Measurements from ENCODE around the gene UBE2E2.

UBE2E2 gene

DNA sequence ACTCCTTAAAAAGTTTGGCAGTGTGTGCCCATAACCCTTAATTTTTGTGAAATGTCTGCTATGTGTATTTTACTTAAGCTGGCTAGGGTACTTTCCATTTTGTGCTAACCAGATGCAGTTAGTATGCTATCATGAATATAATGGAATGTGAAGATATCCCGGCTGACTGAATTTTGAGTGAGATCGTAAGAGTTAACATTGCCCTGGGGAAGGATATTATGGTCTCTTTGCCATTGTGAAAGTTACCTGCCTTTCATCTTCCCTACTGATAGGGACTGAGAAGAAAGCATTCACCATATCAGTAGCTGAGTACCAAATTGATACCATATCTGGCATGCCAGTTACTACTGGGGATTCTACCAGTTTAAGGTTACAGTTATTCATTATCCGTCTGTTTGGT is 243.2 kb downstream of the UBE2E2 start:
- no peak for DNase-seq

DNA sequence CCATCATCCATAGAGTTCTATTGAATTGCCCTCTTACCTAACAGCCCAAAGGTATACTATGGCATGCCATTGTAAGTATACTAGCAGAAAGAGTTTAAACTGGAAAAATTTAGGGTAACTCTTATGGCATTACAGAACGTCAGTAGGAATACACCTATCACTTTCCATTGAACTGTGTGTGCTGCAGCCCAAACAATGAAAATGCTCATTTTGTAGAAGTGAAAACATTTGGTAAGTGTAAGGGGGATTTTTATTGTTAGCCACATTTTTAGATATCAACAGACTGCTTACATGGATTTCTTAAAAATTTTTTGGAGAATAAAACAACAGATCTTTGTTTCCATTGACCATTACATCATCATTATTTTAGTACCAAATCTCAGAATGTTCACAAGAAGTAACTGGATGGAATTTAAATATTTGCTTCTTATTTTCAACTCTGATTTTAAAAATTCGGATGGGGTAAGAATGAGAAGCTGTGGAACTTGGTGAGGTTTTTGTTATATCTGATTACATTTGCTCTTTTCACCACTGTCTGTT is 245.9 kb downstream of the UBE2E2 start:
- DNase-seq = no peak

DNA sequence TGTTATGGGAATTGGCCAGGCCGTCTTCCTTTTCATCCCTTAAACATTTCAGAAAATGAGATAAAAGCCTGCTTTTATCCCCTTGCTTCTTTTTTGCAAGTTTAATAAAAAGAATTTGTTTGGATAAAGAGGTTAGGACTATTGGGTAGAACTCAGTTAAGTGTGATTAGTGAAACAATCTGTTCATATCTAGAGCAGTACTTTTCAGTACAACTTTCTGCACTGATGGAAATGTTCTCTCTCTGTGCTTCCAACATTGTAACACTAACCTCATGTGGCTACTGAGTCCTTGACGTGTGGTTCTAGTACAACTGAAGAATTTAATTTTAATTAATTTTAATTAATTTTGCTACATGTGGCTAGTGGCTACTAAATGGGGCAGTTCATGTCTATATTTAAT is 246.9 kb downstream of the UBE2E2 start:
- no peak for DNase-seq

DNA sequence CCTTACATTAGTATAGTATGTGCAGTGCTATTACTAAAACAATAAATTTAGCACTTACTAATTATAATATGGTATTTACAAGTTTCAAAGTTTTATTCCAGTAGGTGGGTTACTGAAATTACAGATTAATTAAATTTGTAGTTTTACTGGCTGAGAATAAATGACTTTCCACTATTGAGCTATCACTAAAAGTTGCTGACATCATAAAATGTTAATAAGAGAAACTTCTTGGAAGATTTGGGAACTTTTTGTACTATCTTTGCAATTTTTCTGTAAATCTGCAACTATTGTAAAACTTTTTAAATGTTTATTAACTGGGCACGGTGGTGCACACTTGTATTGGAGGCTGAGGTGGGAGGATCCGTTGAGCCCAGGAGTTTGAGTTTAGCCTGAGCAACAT is 247.7 kb downstream of the UBE2E2 start:
- DNase-seq = no peak

DNA sequence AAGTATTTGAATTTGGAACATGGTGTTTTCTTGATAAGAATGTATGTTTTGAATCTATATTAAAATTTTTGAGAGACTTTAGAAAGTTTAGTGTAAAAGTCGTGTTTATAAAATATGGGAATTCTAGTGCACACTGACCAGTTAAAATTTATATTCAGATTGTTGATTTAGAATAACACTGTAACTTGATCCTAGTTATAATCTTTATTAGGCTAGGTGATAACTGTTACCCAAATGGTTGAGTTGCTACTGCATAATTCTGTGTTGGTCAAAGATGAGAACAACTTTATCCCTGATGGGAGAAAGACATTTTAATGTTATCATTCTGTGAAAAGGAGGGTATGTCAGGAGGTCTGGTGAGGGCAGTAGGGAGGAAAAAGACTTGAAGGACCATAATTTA is 249.3 kb downstream of the UBE2E2 start:
- DNase-seq = no peak

DNA sequence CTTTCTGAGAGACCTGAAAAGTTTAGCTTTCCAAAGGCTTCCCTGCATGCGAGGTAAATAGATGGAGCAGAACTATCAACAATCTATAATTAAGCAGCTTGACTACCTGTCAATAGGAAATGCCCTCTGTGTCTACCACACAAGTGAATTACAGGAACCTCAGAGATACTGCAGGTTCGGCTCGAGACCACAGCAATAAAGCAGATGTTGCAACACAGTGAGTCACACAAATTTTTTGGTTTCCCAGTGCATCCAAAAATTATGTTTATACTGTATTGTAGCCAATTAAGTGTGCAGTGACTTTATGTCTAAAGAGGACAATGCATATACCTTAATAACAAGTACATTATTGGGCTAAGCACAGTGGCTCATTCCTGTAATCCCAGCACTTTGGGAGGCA is 252.0 kb downstream of the UBE2E2 start:
- peak; percentile 58 for DNase-seq

DNA sequence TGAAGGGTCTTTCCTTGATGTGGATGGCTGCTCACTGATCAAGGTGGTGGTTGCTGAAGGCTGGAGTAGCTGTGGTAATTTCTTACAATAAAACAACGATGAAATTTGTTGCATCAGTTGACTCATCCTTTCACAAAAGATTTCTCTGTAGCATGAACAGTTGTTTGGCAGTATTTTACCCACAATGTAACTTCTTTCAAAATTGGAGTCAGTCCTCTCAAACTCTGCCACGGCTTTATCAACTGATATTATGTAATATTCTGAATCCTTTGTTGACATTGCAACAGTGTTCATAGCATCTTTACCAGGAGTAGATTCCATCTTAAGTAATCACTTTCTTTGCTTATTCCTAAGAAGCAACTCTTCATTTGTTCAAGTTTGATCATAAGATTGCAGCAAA is 252.6 kb downstream of the UBE2E2 start:
- peak; percentile 32 for DNase-seq

DNA sequence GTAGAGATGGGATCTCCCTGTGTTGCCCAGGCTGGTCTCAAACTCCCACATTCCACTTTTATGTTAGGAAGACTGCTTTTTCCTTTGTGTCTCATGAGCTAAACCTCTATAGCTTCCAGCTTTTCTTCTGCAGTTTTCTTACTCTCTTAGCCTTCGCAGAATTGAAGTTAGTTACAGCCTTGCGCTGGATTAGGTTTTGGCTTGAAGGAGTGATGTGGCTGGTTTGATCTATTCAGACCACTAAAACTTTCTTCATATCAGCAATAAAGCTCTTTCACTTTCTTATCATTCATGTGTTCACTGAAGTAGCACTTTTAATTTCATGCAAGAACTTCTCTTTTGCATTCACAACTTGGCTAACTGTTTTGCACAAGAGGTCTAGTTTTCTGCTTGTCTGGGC is 254.6 kb downstream of the UBE2E2 start:
- DNase-seq = no peak

DNA sequence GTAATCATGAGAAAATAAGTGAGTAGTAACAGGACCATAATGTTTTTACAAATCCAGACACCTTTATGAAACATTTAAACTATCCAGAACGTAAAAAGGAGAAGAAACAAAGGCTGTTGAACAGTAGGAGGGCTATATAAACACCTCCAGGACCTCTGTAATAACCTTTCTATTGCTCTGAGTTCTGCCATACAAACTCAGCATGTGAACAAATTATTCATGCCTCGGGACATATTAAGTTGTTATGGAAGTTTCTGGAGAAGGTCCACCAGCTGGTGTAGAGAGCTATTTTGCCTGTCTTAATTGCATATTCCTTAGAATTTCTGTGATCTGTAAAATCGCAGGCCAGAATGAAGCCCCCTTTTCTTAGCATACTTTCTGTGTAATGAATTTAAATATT is 256.3 kb downstream of the UBE2E2 start:
- no peak for DNase-seq

DNA sequence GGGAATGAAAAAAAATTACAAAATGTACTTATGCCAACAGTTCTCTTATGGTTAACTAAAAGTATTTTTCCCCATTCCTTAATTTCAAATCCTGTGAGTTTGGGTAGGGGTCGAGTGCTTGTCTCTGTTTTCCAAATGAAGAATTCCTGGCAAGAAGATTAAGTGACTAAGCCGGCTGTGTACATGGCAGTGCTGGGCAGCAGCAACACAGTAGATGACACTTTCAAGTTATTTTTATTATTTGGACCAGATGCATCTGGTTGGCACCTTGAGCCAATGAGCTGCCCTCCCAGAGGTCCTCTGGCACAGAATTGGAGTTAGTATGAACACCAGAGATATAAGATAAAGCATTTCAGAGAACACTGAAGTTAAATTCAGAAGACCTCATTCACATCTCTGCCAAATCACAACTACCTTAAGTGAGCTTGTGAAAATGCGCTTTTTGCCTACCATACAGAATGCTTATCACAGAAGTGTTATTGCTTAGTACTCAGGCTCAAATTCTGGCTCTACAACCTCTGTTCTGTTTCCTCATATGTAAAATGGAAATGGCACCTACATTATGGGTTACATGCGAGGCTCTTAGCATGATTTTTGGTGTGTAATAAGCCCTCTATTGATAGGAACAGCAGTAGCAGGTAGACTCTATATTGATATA is 256.9 kb downstream of the UBE2E2 start:
- no peak for DNase-seq

DNA sequence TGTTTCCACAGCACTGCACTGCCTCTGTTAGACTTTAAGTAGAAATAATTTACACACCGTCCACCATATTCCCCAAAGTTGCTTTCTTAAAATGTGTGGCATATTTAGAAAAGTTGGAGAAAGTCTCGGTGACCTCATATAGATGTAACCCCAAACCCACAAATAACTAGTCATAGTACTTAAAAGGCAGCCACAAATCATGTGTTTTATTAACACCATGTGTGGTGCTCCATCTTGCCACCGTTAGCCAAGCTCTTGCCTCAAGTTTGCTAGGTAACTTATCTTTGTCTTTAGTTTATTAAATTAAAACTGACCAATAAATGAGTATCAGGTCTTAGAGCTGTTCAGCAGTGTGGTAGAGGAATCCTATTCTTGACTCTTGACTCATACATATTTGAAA is 257.9 kb downstream of the UBE2E2 start:
- DNase-seq = no peak

DNA sequence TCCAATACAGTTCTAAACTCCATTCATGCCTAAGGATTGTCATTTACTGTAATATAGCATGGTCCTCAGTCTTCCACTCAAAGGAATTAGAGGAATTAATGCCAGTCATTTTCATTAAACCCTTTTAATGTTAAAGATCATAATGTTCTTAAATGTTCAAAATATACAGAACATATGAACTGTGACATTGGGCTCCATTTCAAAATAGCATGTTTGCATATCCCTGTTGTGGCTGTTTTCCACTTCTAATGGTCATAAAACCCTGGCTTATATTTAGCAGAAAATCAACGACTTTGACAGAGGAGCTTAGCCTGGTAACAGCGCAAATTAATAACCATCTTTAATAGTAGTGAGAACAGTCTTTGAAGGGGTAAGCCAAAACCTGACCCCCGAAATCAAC is 260.7 kb downstream of the UBE2E2 start:
- DNase-seq = no peak

DNA sequence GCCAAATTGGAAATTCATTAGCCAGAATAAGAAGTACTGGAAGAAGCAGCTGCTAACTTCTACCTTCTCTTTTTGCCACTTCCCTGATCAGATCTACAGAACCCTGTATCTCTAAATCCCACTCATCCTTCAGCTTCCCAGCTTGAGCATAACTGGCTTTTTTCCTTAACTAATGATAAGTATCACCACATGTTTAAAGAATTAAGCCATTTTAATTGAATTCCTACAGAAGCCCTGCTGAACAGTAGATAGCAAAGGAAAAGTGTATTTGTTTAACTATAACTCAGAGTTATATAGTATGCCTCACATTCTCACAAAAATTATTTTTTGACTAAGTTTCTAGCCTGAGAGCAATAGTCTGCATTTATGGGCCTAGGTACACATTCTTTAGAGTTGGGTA is 262.4 kb downstream of the UBE2E2 start:
- DNase-seq = no peak

DNA sequence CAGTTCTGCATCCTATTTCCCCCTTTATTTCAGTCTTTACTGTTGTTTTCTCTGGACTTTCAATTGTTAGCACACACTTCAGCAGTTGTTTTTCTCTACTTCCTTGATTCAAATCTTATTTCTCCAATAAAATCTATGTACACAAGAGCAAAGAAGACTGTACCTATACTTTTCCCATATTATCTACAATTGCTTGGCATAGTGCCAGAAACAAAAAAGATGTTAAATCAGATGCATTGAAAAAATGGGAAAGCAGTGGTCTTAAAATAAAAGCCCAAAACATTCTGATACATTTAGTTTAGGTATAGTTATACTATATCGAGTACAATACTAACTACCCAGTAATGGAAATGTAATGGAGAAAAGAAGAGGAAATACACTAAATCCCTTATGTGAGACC is 265.1 kb downstream of the UBE2E2 start:
- no peak for DNase-seq

DNA sequence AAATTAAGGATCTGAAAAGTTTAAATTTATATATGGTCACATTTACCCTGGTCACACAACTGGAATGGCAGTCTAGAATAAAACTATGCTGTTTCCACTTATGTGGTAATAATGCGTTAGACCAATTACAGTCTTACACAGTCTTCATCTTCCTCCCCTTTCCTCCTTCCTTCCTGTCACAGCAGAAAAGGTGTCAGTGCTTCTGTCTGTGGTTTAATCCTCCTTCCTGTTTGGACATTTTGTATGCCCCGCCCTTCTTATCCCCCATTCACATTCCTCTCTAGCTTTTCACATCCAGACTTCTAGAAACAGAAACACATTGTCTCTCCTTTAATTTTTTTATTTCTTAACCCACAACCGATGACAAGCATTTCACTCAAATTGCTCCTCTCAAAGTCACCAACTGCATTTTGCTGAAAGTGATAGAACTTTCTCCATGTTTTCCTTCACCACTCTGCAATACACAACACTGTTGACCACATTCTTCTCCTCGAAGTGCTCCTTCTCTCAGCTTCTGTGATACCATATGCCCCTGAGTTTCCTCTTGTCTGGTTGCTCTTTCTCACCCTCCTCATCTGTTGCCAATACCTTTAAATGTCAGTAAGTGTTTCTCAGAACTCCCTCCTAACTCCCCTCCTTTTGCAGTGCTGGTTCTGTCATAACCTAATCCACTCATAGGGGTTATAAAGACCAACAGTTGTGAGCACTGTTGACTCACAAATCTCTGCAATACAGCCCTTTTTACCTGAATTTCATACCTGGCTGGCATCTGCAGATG is 271.6 kb downstream of the UBE2E2 start:
- DNase-seq = no peak

DNA sequence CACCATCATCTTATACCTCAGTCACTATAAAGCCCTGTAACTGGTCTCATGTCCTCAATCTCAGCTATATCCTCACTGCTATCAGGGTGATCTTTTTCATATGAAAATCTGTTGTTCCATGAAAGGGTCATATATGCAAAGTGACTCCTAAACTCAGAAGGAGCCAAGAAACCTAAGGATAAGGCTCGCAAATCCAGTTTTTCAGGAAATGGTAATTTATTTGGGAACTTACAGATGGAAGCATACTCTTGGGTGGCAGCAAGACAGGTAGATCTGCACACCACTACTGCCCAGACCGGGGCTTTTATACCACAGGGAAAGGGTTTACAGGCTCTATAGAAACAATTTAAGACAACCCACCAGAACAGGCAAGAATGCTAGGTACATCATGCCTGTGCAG is 272.3 kb downstream of the UBE2E2 start:
- no peak for DNase-seq

DNA sequence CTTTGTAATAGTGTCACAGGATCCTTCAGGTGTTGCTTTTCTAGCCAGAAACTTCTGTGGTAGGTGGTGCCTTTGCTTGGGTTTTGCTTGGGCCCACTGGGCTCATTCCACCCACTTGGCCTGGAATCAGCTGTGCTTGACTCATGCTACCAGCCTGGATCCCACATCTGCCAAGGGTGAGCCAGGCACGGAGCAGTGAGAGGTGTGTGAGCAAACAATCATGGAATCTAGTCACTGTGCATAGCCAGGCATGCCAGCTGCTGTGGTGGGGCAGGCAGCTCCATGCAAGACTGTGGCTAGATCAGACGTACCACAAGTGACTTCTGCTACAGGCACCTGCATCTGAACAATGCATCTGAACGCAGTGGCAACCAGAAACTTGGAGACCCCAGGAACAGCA is 275.9 kb downstream of the UBE2E2 start:
- no peak for DNase-seq

DNA sequence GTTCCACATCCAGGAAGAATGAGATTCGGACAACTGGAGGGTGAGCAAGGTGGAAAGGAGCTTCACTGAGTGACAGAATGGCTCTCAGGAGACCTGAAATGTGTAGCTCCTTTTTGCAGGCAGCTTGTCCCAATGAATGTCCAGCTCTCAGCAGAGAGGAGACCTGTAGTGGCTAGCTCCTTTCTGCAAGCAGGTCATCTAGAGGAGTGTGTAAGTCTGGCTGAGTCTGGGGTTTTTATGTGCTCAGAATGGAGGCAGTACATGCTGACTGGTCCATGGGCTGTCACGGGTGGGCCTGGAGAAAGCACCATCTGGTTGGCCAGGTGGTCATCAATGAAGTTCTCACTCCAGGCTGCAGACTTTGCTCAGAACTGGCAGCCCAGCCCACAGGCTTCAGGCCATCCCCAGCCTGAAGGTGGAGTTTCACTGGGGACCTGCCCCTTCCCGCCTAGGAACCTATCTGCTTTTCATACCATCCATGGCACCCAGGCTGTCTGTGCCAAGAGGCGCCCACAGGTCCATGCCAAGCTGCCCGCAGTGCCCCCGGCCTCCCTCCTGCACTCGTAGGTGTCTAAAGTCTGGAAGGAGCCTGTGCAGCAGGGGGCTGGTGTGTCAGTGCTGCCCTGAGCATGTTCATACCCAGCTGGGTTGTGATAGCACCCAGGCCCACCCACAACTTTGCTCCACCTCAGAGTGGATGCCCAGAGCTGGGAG is 276.6 kb downstream of the UBE2E2 start:
- no peak for DNase-seq

DNA sequence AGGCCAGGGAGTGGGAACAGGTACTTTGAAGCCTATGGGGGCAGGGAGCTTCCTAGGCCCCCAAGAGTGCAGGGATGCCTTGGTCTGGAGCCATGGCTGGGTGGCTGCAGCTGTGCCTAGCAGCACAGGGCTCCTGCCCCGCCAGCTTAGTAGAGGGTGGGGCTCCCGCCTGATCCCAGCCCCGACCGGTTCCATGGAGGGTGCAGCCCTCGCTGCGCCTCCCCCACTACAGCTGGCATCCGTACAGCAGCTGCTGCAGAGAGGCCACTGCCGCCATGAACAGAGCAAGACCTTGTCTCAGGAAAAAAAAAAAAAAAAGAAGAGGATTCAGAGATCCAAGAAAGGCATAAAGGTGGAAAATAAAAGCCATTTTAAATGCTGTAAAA is 277.2 kb downstream of the UBE2E2 start:
- DNase-seq = no peak

DNA sequence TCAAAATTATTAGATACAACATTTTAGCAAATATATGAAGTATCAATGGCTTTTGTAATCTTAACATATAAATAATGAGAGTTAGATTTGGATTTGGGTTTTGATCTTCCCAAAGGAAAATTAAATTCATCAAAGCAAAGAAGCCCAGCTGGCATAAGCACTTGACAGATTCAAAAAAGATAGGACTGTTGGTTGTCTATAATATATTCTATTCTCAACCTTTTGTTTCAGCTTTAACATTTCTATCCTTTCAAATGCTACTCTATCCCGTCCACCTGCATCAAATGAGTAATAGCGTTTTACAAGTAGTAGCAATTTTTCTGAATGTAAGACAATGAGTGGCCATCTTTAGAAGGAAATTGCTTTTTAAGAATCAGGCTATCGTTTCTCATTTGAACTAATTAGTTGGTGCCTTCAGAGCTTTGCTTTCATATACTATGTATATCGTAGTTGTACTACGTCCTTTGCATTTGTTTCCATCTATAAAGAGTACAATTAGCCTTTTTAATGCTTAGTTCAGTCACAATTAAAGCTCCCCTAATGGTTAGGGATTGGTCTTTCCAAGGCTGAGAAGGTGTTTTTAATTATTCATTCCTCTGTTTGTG is 278.0 kb downstream of the UBE2E2 start:
- DNase-seq = no peak

DNA sequence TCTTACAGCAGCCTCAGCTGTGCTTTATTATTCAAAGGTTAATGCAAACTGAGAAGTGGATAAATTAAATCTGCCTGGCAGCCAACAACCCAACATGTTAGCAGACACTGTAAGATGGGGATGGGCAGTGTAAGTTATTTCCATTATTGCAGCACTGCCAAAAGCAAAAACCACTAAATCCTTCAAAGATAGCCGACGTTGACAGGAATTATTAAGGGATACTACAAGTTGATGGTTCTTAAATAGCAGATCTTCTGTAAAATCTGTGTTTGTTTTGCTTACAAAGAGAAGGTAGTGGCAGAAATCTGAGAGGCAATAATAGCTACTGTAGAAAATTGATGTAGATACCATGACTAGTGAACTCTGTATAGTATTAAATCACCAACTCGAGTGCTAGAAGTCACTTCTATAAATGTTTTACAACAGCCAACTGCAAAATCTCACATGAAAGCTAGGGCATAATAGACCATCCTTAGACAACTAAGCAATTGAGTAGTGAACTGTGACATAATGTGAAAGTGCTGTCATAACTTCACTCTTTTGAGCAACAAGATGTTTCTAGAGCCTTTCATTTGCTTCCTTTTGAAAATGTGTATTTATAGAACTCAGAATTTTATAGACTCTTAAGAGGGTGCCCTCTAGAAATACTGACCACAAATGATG is 278.6 kb downstream of the UBE2E2 start:
- no peak for DNase-seq

DNA sequence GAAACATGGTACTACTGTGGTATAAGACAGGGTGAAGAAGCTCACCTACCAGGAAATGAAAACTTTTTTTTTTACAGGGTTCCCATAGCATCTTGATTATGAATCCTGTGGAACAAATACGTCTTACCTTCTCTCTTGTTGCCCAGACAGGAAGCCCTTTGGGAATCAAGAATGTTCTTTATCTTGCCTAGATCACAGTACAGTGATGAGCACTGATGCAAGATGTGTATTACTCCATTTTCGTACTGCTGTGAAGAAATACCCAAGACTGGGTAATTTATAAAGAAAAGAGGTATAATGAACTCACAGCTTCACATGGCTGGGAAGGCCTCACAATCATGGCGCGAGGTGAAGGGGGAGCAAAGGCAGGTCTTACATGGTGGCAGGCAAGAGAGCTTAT is 281.3 kb downstream of the UBE2E2 start:
- DNase-seq = no peak

DNA sequence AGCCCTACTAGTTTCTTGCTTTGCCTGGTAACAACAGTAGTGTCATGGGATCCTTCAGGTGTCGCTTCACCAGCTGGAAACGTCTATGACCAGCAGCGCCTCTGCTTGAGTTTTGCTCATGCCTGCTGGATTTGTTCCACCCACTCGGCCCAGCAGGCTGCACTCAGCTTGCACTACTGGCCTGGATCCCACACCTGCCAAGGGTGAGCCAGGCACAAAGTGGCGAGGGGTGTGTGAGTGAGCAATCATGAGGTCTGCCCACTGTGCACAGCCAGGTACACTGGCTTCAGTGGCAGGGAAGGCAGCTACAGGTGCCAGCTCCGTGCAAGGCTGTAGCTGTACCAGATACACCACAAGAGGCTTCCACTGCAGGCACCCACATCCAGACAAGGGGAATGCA is 282.8 kb downstream of the UBE2E2 start:
- DNase-seq = no peak

Data from MV-4-11 (cell line).